ENCODE measurements around the gene SAMD8.
"Not testable (repeated sequence)": the region's sequence is repeated elsewhere in the genome, so short reads cannot be mapped to it uniquely, and the experiment has no call there.

SAMD8 gene

DNA sequence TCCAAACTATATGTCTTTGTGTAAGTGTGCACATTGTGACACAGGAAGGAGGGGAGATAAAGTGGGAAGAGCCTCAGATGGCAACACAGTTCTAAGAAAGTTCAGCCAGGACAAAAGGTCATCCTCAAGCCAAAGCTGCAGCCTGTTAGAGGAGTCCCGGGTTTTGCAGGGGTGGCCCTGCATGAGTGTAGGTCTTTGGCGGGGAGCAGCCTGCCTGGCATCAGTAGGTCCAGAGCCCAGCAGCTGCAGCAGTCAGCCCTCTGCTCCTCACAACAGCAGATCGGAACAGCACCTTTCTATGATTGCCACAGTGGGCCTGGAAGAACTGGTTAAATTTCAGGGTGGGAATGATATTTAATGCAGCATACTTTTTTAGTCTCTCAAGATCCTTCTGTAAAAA, 85.6 kb downstream of the SAMD8 start:
- DNase-seq = no peak

GRCh38 chr10:75197906-75198305, 86.5 kb downstream of the SAMD8 start:
- DNase-seq = no peak

DNA sequence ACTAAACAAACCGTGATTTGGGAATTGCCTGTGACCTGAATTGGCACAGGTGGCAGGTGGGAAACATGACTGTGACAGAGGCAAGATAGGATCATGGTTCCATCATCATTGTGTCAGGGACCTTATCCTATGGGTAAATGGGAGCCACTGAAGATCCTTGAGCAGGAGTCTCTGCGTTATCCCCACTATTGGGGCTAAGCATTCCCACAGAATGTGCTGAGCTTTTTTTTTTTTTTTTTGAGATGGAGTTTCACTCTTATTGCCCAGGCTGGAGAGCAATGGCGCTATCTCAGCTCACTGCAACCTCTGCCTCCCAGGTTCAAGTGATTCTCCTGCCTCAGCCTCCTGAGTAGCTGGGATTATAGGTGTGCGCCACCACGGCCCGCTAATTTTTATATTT, 88.5 kb downstream of the SAMD8 start:
- DNase-seq = not testable (repeated sequence)

DNA sequence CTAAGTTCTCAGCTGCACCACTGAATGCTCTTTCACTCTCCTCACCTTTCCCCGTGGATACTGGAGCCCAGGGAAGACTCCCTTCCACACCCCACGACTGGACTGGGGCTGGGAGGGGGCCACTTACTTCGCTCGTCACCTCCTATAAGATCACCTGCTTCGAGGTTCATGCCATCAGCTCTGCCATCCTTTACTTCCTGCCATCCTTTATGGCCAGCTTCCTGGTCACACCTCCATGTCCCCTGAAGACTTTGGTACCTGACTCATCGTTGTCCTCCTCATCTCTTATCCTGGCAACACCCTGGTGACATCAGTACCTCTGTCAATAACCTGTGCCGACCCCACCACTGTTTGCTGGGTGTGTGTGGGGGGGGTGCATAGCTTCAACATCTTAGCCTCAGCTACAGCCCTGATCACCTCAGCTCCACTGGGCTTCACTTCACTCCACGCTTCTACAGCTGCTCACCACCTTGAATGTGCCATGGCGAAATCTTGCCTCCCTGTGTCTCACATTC, 90.4 kb downstream of the SAMD8 start:
- DNase-seq = no peak

GRCh38 chr10:75202321-75203045, 91.0 kb downstream of the SAMD8 start:
- no peak for DNase-seq

DNA sequence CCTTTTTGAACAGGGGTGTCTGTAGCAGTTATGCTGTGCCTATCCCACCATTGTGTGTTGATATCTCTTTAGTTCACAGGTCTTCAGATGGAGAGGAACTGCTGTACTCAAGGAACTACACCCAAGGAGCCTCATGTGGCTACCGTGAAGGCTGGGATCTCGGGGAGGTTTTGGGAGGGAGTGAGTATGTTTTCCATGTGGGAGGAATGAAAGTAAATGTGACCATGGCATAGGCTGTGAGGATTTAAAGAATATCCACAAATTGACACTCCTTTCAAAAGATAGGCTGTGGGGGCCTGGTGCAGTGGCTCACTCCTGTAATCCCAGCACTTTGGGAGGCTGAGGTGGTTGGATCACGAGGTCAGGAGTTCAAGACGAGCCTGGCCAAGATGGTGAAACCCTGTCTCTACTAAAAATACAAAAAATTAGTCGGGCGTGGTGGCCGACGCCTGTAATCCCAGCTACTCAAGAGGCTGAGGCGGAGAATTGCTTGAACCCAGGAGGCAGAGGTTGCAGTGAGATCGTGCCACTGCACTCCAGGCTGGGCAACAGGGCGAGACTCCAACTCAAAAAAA, 91.7 kb downstream of the SAMD8 start:
- DNase-seq = not testable (repeated sequence)

GRCh38 chr10:75203724-75204123, 92.3 kb downstream of the SAMD8 start:
- DNase-seq = no peak

- DNase-seq = no peak
Observed at GRCh38 chr10:75205908-75206307, 94.5 kb downstream of the SAMD8 start.

GRCh38 chr10:75206638-75207037, 95.2 kb downstream of the SAMD8 start:
- DNase-seq = not testable (repeated sequence)

DNA sequence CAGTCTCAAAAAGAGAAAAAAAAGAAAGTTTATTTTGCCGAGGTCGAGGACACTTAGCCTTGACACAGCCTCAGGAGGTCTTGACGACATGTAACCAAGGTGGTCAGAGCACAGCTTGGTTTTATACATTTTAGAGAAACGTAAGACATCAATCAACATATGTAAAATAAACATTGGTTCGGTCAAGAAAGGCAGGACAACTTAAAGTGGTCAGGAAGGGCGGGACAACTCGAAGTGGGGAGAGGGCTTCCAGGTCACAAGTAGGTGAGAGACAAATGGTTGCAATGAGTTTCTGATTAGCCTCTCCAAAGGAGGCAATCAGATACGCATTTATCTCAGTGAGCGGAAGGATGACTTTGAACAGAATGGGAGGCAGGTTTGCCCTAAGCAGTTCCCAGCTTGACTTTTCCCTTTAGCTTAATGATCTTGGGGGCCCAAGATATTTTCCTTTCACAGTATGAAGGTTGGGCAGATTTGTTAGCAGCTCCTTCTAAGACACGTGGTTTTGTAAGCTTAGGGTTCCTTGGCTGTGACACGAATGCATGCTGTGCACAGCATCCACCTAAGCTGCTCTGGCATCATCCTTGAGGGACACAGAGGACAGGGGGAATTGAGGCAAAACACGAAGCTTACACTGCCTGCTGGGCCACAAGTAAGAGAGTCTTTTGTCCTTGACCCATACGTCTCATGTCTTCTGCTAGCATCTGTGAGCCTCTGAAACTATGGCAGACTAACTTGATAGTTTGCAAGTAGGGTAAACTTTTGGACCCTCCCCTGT, 95.8 kb downstream of the SAMD8 start:
- DNase-seq = no peak

DNA sequence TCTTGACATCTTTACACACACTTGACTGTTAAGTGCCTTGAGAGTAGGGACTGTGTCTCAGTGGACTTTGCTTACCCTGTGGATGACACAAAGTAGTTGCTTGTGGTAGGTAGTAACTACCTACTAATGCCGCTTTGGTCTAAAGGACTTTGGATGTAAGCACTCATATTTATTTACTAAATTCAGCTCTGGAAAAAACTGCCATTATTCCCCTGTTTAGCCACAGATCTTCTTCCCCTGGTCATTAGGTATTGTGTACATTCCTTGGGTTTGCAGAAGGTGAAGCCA, 96.3 kb downstream of the SAMD8 start:
- no peak for DNase-seq

GRCh38 chr10:75208181-75208580, 96.7 kb downstream of the SAMD8 start:
- no peak for DNase-seq

DNA sequence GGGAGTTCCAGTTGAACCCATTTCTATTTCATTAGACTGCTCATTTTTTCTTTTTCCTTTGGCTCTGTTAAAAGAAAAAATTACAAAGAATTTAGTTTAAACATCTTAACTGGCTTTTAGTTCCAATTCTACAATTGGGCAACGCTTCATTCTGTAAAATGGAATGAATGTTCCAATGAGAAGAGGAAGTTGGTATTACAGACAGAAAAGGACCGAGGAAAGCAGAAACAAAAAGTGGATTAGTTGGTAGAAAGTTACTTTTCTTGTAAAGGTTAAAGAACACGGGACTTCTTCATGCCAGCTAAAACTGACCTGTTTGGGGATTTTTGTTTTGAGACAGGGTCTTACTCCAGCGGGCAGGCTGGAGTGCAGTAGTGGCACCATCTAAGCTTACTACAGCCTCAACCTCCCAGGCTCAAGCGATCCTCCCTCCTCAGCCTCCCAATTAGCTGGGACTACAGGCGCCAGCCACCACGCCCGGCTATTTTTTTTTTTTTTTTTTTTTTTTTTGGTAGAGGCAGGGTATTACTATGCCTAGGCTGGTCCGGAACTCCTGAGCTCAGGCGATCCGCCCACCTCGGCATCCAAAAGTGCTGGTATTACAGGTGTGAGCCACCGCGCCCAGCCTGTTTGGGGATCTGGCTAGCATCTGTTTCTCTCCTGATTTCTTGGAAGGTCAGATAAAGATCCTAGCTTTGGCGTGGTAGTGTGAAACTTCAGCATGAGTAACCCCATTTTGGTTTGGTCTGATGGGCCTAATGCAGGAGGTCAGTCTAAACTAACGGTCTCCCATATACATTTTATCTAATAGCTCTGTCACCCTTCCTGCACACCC, 97.8 kb downstream of the SAMD8 start:
- DNase-seq = no peak

- peak; percentile 60 to 63 for DNase-seq
Observed at GRCh38 chr10:75209921-75210281, 98.4 kb downstream of the SAMD8 start.

- peak; percentile 89 to 95 for DNase-seq
Observed at GRCh38 chr10:75210282-75211006, 99.0 kb downstream of the SAMD8 start, which contains the start of gene VDAC2. Gene VDAC2, plus strand, starts transcription at chr10:75210796. Its CDS starts 363 bp downstream, at chr10:75211159.

GRCh38 chr10:75211007-75211691, 99.7 kb downstream of the SAMD8 start:
- DNase-seq = peak; percentile 9 to 13

DNA sequence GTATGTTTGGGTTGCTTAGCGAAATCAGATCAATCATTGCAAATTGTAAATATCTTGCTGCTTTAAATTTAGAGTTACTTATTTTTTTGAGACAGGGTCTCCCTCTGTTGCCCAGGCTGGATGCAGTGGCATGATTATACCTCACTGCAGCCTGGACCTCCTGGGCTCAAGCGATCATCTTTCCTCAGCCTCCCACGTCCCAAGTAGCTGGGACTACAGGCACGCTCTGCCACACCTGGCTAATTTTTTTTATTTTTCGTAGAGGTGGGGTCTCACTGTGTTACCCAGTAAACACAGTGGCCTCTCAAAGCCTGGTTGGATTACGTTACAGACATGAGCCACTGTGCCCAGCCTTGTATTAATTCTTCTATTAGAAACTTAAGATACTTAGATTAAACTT, 100.9 kb downstream of the SAMD8 start:
- DNase-seq = no peak

- no peak for DNase-seq
Observed at GRCh38 chr10:75220274-75220673, 108.8 kb downstream of the SAMD8 start.

DNA sequence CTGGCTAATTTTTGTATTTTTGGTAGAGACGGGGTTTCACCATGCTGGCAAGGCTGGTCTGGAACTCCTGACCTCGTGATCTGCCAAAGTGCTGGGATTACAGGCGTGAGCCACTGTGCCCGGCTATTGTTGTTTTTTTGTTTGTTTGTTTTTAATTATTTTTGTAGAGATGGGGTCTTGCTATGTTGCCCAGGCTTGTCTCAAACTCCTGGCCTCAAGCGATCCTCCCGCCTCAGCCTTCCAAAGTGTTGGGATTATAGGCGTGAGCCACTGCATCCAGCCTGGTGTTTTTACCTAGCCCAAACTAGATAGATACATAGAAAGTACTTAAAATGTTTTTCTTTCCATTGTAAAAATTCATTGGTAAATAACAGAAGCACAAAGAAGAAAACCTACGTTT, 110.0 kb downstream of the SAMD8 start:
- DNase-seq = not testable (repeated sequence)

- no peak for DNase-seq
Observed at GRCh38 chr10:75223507-75223906, 112.1 kb downstream of the SAMD8 start.

DNA sequence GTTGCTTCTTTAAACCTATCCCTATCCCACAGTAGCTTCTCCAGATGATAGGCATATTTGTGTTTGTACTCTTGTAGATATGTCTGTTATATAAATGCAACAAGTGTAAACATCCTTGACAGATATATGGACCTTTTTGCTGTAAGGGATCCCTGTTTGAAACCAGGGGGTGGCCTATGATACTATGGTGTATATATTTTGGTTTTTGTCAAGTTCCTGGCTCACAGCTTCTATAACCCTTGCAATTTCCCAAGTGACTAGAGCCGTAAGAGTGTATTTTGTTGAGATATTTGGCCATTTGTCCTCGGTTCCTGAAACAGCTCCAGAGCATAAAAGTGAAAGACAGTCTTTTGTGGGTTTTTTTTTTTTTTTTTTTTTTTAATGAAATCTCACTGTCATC, 114.6 kb downstream of the SAMD8 start:
- DNase-seq = no peak

DNA sequence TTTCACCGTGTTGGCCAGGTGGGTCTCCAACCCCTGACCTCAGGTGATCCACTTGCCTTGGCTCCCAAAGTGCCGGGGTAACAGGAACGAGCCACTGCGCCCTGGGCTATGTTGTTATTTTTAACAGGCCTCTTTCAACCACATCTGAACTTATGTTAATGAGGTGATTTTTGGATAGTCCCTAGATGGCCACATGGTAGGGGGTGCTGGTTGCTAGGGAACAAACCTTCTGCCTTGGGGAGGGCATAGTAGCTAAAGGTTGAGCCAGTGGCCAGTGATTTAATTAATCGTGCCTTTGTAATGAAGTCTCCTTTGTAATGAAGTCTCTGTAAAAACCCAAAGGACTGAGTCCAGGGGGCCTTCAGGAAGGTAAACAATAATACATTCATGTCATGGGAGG, 115.2 kb downstream of the SAMD8 start:
- DNase-seq = no peak
